ENCODE data around the gene FEN1.

Gene FEN1

DNA sequence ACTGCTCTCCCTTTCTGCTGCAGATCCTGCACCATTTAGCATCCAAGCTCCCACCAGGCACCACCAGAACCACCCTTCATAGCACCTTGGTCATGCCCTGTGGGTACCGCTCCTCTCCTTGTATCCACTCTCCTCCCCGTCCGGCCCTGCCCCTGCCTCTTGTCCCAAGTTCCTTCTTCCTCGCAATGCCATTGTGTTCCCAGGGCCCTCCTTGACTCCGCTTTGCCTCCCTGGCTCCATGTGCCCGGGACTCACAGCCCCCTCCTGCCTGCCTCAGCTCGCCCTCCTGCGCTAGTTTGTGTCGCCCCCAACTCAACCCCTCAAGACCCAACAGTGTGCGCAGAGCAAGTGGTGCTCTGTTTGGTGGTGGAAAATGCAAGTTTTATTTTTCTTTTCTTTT is 46.2 kb downstream of the FEN1 start:
- Histone ChIP-seq H3K9ac (ENCODE audit: low read depth, low read length) (no peak overlapping the region), H3K4me1 (ENCODE audit: insufficient read depth, low read length) (peaks cover 11% of the 10 kb centered on the region), H3K36me3 (ENCODE audit: insufficient read depth, low read length) (peaks cover 16% of the 10 kb centered on the region), H3K9me3 (ENCODE audit: control insufficient read depth, insufficient read depth, low read length) (no peaks in the 10 kb centered on the region)

DNA sequence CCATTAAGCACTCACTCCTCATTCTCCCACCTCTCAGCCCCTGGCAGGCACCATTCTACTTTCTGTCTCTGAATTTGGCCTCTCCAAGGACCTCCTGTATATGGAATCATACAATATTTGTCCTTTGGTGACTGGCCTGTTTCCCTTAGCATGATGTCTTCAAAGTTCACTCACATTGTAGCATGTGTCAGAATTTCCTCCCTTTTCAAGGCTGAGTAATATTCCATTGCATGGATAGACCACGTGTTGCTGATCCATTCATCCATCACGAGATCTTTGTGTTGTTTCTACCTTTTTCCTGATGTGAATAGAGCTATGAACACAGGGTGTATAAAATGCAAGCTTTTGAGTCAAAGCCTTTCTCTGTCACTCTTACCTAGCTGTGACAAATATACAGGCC is 47.0 kb downstream of the FEN1 start:
- Histone ChIP-seq H3K36me3 (ENCODE audit: insufficient read depth, low read length) (peaks cover 16% of the 10 kb centered on the region), H3K9me3 (ENCODE audit: control insufficient read depth, insufficient read depth, low read length) (no peaks in the 10 kb centered on the region), H3K4me1 (ENCODE audit: insufficient read depth, low read length) (0 out of 2 replicates have a peak, but pooled peaks cover 4% of the 10 kb centered on the region), H3K9ac (ENCODE audit: low read depth, low read length) (no peak overlapping the region)

- Histone ChIP-seq H3K4me1 (ENCODE audit: insufficient read depth, low read length) (no peaks in the 10 kb centered on the region), H3K9ac (ENCODE audit: low read depth, low read length) (no peak overlapping the region), H3K36me3 (ENCODE audit: insufficient read depth, low read length) (peaks cover 16% of the 10 kb centered on the region)
Measured at GRCh38 chr11:61840371-61840770, 47.7 kb downstream of the FEN1 start.

DNA sequence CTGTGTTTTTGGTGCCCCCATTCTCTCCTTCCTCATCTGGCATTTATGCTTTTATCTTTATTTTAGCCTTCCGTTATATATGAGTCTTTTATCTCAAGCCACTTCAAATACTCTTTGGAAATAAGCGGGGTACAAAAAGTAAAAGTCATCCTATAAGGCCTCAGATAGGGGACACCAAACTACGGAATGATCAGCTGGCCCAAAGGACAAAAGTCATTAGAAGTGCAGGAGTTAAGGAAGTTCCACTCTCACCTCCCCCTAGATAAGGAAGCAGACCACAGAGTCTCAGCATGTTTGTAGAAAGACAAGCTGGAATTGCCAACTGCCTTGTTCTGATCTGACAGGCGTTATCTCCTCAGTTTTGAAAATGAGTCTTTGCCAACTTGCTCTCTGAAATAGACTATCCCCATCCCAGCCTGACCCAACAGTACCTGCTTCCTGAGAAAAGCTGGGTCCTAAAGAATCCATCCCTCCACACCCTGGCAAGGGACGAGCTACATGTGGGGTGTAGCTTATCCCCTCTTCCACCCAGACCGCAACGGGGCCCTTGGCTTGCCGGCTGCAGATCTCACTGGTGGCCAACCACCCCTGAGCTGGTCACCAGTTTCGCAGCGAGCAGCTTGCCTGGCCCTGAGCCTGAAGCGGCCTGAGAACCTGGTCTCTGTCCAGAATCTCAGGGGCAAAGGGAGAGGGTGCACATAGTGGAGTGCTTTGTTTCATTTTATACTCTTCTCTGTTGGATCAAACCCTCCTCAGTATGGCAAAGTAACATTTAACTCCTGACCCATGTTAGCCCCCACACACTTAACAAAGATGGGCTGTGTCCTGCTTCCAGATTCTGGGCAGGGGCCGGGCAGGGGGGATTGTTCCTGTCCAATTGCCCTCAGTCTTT is 49.2 kb downstream of the FEN1 start:
- peaks cover 20% of the 10 kb centered on the region for H3K36me3 ChIP-seq (ENCODE audit: insufficient read depth, low read length)
- no peaks in the 10 kb centered on the region for H3K9me3 ChIP-seq (ENCODE audit: control insufficient read depth, insufficient read depth, low read length)
- no peak overlapping the region for H3K9ac ChIP-seq (ENCODE audit: low read depth, low read length)
- H3K4me1 ChIP-seq (ENCODE audit: insufficient read depth, low read length) = no peaks in the 10 kb centered on the region

More at GRCh38 chr11:61840371-61840770, 47.7 kb downstream of the FEN1 start:
- H3K9me3 ChIP-seq (ENCODE audit: control insufficient read depth, insufficient read depth, low read length) = no peaks in the 10 kb centered on the region

GRCh38 chr11:61842528-61842820 is 49.8 kb downstream of the FEN1 start:
- H3K9ac ChIP-seq (ENCODE audit: low read depth, low read length) = no peak overlapping the region
- H3K4me1 ChIP-seq (ENCODE audit: insufficient read depth, low read length) = no peaks in the 10 kb centered on the region
- no peaks in the 10 kb centered on the region for H3K9me3 ChIP-seq (ENCODE audit: control insufficient read depth, insufficient read depth, low read length)
- H3K36me3 ChIP-seq (ENCODE audit: insufficient read depth, low read length) = peaks cover 20% of the 10 kb centered on the region

DNA sequence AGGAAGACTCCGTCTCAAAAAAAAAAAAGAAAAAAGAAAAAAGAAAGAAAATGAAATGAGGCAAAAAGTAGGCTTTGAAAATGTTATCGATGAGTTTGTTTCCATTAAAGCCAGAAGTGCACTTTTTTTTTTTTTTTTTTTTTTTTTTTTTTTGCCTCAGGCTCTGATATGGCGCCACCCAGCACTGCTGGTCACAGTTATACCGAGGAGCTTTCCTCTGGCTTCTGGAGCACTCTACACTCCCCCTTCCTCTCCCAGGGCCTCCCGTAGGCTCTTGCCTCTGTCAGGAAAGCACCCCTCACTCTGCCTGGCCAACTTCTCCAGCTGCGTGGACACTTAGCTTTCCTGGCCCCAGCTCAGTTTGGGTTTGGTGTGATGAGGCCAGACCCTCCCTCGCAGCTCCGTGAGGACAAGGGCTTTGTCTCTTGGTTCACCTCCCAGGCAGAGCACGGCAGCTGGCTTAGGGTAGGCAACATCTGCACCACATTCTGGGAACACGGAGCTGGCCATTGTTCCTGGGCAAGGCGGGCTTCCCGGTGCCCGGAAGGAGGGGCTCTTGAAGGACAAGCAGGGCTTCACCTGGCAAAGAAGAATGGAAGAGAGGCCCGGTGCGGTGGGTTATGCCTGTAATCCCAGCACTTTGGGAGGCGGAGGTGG is 52.3 kb downstream of the FEN1 start:
- Histone ChIP-seq H3K36me3 (ENCODE audit: insufficient read depth, low read length) (peaks cover 33% of the 10 kb centered on the region), H3K4me1 (ENCODE audit: insufficient read depth, low read length) (no peaks in the 10 kb centered on the region), H3K9ac (ENCODE audit: low read depth, low read length) (no peak overlapping the region)

GRCh38 chr11:61846362-61847020 is 53.8 kb downstream of the FEN1 start:
- Histone ChIP-seq H3K4me1 (ENCODE audit: insufficient read depth, low read length) (no peaks in the 10 kb centered on the region), H3K36me3 (ENCODE audit: insufficient read depth, low read length) (peaks cover 32% of the 10 kb centered on the region; the same call in 1 of the 2 replicates), H3K9me3 (ENCODE audit: control insufficient read depth, insufficient read depth, low read length) (no peaks in the 10 kb centered on the region), H3K9ac (ENCODE audit: low read depth, low read length) (no peak overlapping the region)

More for the DNA sequence above, 52.3 kb downstream of the FEN1 start:
- no peaks in the 10 kb centered on the region for H3K9me3 ChIP-seq (ENCODE audit: control insufficient read depth, insufficient read depth, low read length)

All from ES-I3 (cell line).